A673 (cell line): ENCODE measurements around the gene ST3GAL4. TPM values are rescaled to one million over a fixed set of nuclear protein-coding genes. Genes with fewer than 3 reads are reported as not detected.

Experiments
- BruUV-seq: library from RNA; stranded (reverse); fragments of 400-500 nt; replicated peaks from 2 replicates; lab custom pipeline; 2021; lab: Mats Ljungman, UMichigan
- CTCF ChIA-PET: fragments of 300-600 bp; sonication (Branson Sonifier 250); formaldehyde crosslinking; loops from one replicate; lab custom pipeline; 2022; ENCODE audit warnings: antibody characterized with exemption; lab: Charles Lee
- POLR2A ChIA-PET: fragments of 300-600 bp; sonication (Branson Sonifier 250); formaldehyde crosslinking; loops from one replicate; lab custom pipeline; 2022; ENCODE audit warnings: antibody characterized with exemption; ENCODE audit not compliant: low non-redundant PET; lab: Charles Lee
- DNase-seq: peaks from one replicate; pipeline ENCODE4 v3.0.0-alpha.2; 2015; ENCODE audit warnings: low spot score
- H3K27ac ChIP-seq: fragments of 200-600 bp; sonication (generic); 2 replicates; pipeline ENCODE4 v1.5.1; 2016; ENCODE audit warnings: mixed run types, low read depth, mild to moderate bottlenecking, mixed read lengths, antibody characterized with exemption, low read length; ENCODE audit not compliant: poor library complexity, severe bottlenecking
- H3K27me3 ChIP-seq: fragments of 200-600 bp; sonication (generic); replicated peaks from 2 replicates; pipeline ENCODE4 v1.6.1; 2017; ENCODE audit warnings: mixed run types, low read depth, mild to moderate bottlenecking, mixed read lengths, antibody characterized with exemption, low read length; ENCODE audit not compliant: insufficient read depth, poor library complexity
- H3K36me3 ChIP-seq: fragments of 200-600 bp; sonication (generic); 2 replicates; pipeline ENCODE4 v1.6.1; 2016; ENCODE audit warnings: mixed run types, mild to moderate bottlenecking, mixed read lengths, antibody characterized with exemption, low read length; ENCODE audit not compliant: insufficient read depth, poor library complexity, severe bottlenecking
- H3K4me1 ChIP-seq: fragments of 200-600 bp; sonication (generic); 2 replicates; pipeline ENCODE4 v1.6.1; 2017; ENCODE audit warnings: mixed run types, mild to moderate bottlenecking, mixed read lengths, antibody characterized with exemption, low read length; ENCODE audit not compliant: insufficient read depth, poor library complexity, severe bottlenecking
- H3K4me3 ChIP-seq: fragments of 200-600 bp; sonication (generic); 2 replicates; pipeline ENCODE4 v1.5.1; 2016; ENCODE audit warnings: low read depth, mixed run types, mild to moderate bottlenecking, mixed read lengths, low read length; ENCODE audit not compliant: poor library complexity, severe bottlenecking
- H3K9me3 ChIP-seq: fragments of 200-600 bp; sonication (generic); 2 replicates; pipeline ENCODE4 v1.6.1; 2016; ENCODE audit warnings: mixed run types, low read depth, mild to moderate bottlenecking, mixed read lengths, antibody characterized with exemption, low read length; ENCODE audit not compliant: poor library complexity, severe bottlenecking
- CTCF ChIP-seq: fragments of 300-800, 200-600 bp; sonication (generic); conservative IDR thresholded peaks from 2 replicates; pipeline ENCODE4 v1.5.1; 2017; ENCODE audit warnings: low read depth, mild to moderate bottlenecking, antibody characterized with exemption, low read length, moderate library complexity, mixed read lengths
- EZH2 ChIP-seq: fragments of 200-600 bp; sonication (generic); IDR thresholded peaks from 2 replicates; pipeline ENCODE4 v1.6.1; 2017; ENCODE audit warnings: borderline replicate concordance, low read depth, mild to moderate bottlenecking, mixed read lengths, antibody characterized with exemption, low read length; ENCODE audit not compliant: poor library complexity, severe bottlenecking
- intact Hi-C: fragments of 100-400 bp; cut with micrococcal nuclease; formaldehyde crosslinking; loops from one replicate; pipeline ENCODE4 v1.10.0; 2022; ENCODE audit not compliant: unreplicated experiment
- total RNA-seq: library from RNA; stranded (reverse); gene quantifications from 2 replicates; pipeline ENCODE4 v1.2.3, GENCODE V29; 2021

ST3GAL4 gene
- total RNA-seq, 1 experiment from 2014 or later: 29.9 TPM

GRCh38 chr11:126405374-126405773 is 49.9 kb downstream of the ST3GAL4 start:
- intact Hi-C loops: no loop called here

GRCh38 chr11:126405906-126406305 is 50.4 kb downstream of the ST3GAL4 start:
- BruUV-seq: no TSS peak
- intact Hi-C loops: no loop called here
- H3K9me3 ChIP-seq: no peaks in the 10 kb centered on the region
- no peak overlapping the region for H3K4me3 ChIP-seq
- DNase-seq: no peak
- H3K4me1 ChIP-seq: no peaks in the 10 kb centered on the region
- CTCF ChIA-PET: no interaction called here
- TF ChIP-seq EZH2 (no peak), CTCF (no peak)
- H3K36me3 ChIP-seq: peaks cover 10% of the 10 kb centered on the region
- H3K27me3 ChIP-seq: no peaks in the 10 kb centered on the region
- no peak overlapping the region for H3K27ac ChIP-seq
- POLR2A ChIA-PET: no interaction called here

More at GRCh38 chr11:126405374-126405773, 49.9 kb downstream of the ST3GAL4 start:
- Histone ChIP-seq H3K27me3 (no peaks in the 10 kb centered on the region), H3K4me1 (no peaks in the 10 kb centered on the region), H3K9me3 (no peaks in the 10 kb centered on the region), H3K36me3 (peaks cover 7% of the 10 kb centered on the region), H3K27ac (no peak overlapping the region), H3K4me3 (no peak overlapping the region)
- no peak for DNase-seq
- no peak for TF ChIP-seq EZH2
- ChIA-PET CTCF (no interaction called here), POLR2A (no interaction called here)
- no TSS peak for BruUV-seq

- Histone ChIP-seq H3K9me3 (no peaks in the 10 kb centered on the region), H3K36me3 (peaks cover 10% of the 10 kb centered on the region), H3K27me3 (no peaks in the 10 kb centered on the region), H3K27ac (no peak overlapping the region), H3K4me3 (no peak overlapping the region), H3K4me1 (no peaks in the 10 kb centered on the region)
- CTCF ChIA-PET: interaction anchor here (0.5 kb wide), 1 partner anchor 23 kb away, joined by 3 read pairs; no protein-coding TSS in a partner anchor
- BruUV-seq: no TSS peak
- no peak for TF ChIP-seq EZH2
- TF ChIP-seq CTCF: no peak
- intact Hi-C loops: no loop called here
- POLR2A ChIA-PET: no interaction called here
- no peak for DNase-seq
These were observed 50.9 kb downstream of the ST3GAL4 start for GRCh38 chr11:126406368-126406767.

- Histone ChIP-seq H3K27ac (no peak overlapping the region), H3K4me3 (no peak overlapping the region), H3K27me3 (no peaks in the 10 kb centered on the region), H3K36me3 (peaks cover 10% of the 10 kb centered on the region), H3K9me3 (no peaks in the 10 kb centered on the region), H3K4me1 (no peaks in the 10 kb centered on the region)
- intact Hi-C loops: no loop called here
- POLR2A ChIA-PET: no interaction called here
- no peak for DNase-seq
- BruUV-seq: no TSS peak
- CTCF ChIA-PET: no interaction called here
- TF ChIP-seq EZH2 (no peak), CTCF (no peak)
These were observed 51.6 kb downstream of the ST3GAL4 start for GRCh38 chr11:126407101-126407521.
